Kidney glomerular epithelial cell (primary cell): ENCODE measurements around the gene RAP1A.
"Not testable (repeated sequence)": the region's sequence is repeated elsewhere in the genome, so short reads cannot be mapped to it uniquely, and the experiment has no call there.

Experiments used
- DNase-seq: peaks from one replicate; lab custom pipeline; 2025; lab: John Stamatoyannopoulos, UW

Gene RAP1A

GRCh38 chr1:111737216-111738132 is 117.9 kb downstream of the RAP1A start:
- DNase-seq: no peak

- DNase-seq: no peak
These were observed 118.5 kb downstream of the RAP1A start for GRCh38 chr1:111738133-111738435.

DNA sequence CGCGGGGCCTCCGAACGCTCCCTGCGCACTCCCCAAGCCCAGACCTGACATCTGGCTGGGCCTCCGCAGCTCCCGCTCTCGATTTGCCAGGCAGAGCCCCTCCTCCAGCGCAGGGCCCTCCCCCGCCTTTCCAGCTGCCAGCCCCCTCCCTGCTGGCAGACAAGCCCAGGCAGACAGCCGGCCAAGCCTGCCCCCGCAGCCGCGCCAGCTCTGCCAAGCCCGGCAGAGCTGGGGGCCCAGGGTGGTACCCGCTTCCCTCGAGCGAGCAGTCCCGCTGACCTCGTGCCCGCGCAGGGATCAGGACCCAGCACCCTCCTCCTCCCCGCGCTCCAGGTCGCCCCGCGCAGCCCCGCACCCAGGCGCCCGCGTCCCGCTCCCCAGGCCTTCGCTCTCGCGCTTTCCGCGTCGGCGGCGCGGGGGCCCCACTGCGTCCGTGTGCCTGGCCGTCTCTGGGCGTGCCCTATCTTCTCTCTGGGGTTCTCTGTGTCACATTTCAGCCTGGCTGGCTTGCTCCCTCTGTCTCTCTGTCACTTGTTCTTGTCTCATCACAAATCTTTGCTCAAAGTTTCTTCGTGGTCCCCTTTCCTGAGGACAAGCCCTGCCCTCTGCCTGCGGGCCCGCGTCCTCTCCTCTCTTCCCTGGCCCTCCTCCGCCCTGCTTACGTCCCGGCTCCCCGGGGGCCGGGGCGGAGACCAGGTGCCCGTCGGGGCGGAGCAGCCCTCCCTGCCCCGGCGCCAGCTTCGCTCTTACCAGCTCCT is 119.0 kb downstream of the RAP1A start:
- peak; percentile 50 for DNase-seq

DNA sequence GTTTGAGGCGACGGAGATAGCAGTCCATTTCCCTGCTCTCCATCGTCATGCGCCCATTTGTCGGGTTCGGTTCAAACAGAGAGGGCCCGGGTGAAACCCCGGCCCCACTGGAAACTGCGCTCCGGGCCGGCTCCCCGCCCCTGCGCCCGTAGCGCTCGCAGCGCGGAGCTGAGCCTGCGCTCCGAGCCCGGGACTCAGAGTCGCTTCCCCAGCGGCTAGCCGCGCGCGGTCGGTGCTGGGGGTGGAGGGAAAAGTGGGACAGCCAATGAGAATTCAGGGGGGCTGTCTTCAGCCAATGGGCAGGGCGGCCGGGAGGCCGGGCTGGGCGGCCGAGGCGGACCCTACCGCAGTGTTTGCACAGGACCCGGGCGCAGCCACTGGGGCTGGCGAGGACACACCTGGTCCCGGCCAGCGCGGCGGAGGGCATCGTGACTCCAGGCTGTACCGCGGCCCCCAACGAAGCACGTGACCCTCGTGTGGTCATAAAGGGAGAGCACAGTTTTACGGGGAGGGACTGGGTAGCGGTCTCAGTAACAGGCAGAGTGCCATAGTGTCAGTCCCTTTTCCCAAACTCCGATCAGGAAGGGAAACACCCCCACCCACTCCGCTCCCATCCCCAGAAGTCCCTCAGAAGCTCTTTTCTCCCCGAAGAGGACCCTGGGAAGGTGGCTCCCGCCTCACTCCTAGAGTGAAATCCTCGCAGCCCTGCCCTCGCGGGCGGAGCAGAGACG is 119.8 kb downstream of the RAP1A start, which contains the start of gene INKA2:
Gene INKA2 (minus strand): TSS at position 202 of the 731 bp plus-strand sequence. CDS start 153 bp downstream, at position 49.
- DNase-seq: peak; percentile 61

DNA sequence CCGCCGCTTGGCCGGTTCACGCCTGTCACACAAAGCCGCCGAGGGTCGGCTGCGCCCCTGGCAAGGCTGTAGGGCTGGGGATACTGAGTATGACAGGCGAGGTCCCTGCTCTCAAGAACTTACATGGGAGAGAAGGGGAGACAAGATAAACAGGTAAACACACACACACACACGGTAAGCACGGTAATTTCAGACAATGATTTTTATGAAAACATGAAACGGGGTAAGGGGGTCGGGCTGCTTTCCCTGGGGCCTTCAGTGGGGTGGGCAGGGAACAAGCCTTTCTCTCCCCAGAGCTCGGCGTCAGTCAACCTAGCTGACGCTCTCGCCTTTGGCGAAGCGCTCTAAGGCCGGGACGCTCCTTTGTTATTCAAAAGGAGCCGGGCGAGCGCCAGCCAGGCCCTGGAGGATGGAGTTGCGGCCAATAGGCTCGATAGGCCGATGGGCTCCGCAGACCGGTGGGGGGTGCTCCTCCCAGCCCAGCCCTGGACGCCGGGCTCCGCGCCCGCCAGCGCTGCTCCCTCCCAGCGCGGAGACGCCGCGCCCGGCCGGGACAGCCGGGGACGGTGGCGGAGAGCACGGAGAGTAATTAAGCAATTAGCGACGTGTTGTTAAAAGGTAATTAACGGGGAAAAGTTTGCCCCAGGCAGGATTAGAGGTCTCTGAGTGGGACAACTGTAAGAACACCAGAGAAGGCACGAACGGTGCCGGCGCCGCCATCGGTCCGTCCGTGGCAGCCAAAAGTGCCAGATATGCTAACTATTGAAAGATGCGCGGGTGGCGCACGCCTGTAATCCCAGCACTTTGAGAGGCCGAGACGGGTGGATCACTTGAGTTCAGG is 120.6 kb downstream of the RAP1A start:
- DNase-seq: peak; percentile 32

DNA sequence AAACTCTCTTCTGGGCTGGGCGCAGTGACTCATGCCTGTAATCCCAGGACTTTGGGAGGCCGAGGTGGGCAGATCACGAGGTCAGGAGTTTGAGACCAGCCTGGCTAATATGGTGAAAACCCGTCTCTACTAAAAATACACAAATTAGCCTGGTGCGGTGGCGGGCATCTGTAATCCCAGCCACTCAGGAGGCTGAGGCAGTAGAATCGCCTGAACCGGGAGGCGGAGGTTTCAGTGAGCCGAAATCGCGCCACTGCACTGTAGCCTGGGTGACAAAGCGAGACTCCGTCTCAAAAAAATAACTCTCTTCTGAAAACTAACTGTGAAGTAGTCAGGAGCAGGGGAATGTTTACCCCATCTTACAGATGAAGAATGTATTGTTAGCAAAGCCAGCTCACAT is 122.7 kb downstream of the RAP1A start:
- DNase-seq: not testable (repeated sequence)

- DNase-seq: no peak
These were observed 123.5 kb downstream of the RAP1A start for GRCh38 chr1:111742938-111743549.

DNA sequence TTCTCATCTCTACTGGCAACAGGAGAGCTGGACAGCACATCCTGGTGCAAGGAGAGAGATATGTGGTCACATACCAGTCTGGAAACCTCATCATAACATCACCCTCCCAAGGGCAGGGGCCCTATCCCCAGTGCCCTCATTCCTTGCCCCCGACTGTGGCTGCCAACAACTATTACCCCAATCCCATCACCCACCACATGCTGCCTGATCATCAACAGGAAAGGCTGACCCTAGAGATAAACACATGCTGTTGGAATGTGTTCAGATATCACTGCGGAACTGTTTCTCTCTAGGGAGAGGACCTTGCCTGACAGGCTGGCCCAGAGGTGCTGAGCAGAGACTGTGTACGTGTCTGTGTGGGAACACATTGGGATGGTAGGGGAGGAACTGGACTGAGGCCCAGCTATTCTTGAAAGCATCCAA is 124.1 kb downstream of the RAP1A start:
- DNase-seq: peak; percentile 14

- no peak for DNase-seq
These were observed 126.4 kb downstream of the RAP1A start for GRCh38 chr1:111745675-111746613.

- no peak for DNase-seq
These were observed 127.0 kb downstream of the RAP1A start for GRCh38 chr1:111746614-111746999.

GRCh38 chr1:111747282-111747734 is 127.7 kb downstream of the RAP1A start:
- peak; percentile 33 for DNase-seq

DNA sequence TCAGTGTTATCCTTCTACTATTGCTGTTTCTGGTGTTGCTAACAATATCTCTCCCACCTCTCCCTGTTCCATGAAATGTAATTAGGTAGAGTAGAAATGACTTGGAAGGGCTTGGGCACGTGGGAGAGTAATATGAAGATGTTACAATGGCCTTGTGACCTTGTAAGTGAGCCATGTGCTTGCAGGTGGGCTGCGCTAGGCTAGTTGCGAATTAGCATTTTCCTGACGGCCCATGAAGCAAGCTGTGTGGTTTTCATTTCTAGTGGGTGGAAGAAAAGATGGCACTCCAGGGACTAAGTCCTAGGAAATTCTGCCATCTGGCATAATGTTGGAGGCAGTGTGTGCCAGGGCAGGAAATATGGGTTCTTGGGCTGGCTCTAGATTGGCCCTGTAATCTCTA is 128.4 kb downstream of the RAP1A start:
- no peak for DNase-seq

- DNase-seq: no peak
These were observed 130.0 kb downstream of the RAP1A start for GRCh38 chr1:111749628-111750027.

GRCh38 chr1:111750856-111751255 is 131.3 kb downstream of the RAP1A start:
- DNase-seq: no peak

- no peak for DNase-seq
These were observed 132.5 kb downstream of the RAP1A start for GRCh38 chr1:111751906-111752575.

- DNase-seq: peak; percentile 64
These were observed 135.4 kb downstream of the RAP1A start for GRCh38 chr1:111754984-111755330.

GRCh38 chr1:111755331-111756123 is 135.9 kb downstream of the RAP1A start, which contains the start of gene DDX20:
DDX20 (plus strand) TSS chr1:111755901; CDS start chr1:111755925, 24 bp downstream.
- peak; percentile 96 for DNase-seq

- DNase-seq: no peak
These were observed 136.5 kb downstream of the RAP1A start for GRCh38 chr1:111756124-111756513.
